BLaER1 treated with 17β-estradiol and CSF1 and Interleukin-3, amounts not matched to agents 10 nM and 100 nM (cell line): ENCODE measurements around the gene PTK7.

ENCODE experiments used
- H3K27ac ChIP-seq, 11 experiments: shearing (Covaris generic); formaldehyde crosslinking; 2 replicates each; pipeline ENCODE4 v1.8.1; 2022
- H3K27me3 ChIP-seq, 11 experiments: shearing (Covaris generic); formaldehyde crosslinking; 2 replicates each; pipeline ENCODE4 v1.8.1; 2022
- H3K36me3 ChIP-seq, 11 experiments: shearing (Covaris generic); formaldehyde crosslinking; 2 replicates each; pipeline ENCODE4 v1.8.1; 2022
- H3K4me1 ChIP-seq, 10 experiments: shearing (Covaris generic); formaldehyde crosslinking; 2 replicates each; pipeline ENCODE4 v1.8.1; 2022
- H3K4me2 ChIP-seq, 11 experiments: shearing (Covaris generic); formaldehyde crosslinking; 2 replicates each; pipeline ENCODE4 v1.8.1; 2022
- H3K4me3 ChIP-seq, 10 experiments: shearing (Covaris generic); formaldehyde crosslinking; 2 replicates each; pipeline ENCODE4 v1.8.1; 2022
- H3K9ac ChIP-seq, 11 experiments: shearing (Covaris generic); formaldehyde crosslinking; 2 replicates each; pipeline ENCODE4 v1.8.1; 2022
- H3K9me3 ChIP-seq, 11 experiments: shearing (Covaris generic); formaldehyde crosslinking; replicated peaks in 1 of 11; 2 replicates each; pipeline ENCODE4 v1.8.1; 2022
- H4K20me1 ChIP-seq, 11 experiments: shearing (Covaris generic); formaldehyde crosslinking; 2 replicates each; pipeline ENCODE4 v1.8.1; 2022
- Cebpa-rat ChIP-seq, 11 experiments: shearing (Covaris generic); IDR thresholded peaks; 2 replicates each; pipeline ENCODE4 v1.8.1; 2022

Gene PTK7

DNA sequence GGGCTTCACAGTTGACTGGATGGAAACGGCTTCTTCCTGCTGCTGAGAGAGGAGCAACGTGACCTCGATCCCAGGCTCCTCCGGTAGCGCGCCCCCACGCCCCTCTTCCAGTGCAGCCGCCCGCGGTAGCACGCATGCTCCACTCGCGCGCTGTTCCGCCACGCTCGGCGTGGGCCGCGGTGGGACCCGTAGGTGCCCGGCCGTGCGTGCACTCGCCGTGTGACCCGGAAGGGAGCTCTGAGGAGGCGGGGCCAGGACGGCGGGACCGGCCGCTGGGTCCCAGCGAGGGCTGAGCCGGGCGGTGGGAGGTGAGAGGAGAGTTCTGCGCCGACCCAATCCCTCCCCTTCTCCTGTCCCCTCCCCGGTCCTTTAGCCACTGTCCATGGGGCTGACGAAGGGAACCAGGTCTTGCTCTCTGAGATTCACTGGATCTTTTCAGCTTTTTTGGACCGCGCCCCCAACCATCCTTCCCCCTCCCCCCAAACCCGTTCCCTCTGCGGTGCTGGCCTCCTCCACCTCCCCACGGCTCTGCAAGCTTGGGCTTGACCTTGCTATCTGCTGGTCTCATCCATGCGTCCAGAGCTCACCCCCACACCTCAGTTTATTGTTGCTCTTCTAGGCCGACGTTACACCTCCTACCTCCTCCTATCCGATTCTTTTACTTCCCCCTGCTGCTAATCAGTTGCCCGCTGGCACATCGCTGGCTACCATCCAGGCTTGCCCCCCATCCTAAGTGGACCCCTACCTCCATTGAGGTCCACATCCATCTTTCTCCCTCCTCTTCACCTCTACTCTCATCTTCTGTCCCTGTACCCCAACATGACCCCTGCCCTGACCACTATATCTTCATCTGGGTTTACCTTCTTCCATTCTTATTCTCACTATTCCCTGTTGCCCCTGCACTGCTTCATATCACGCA lies 106.1 kb downstream of the PTK7 start, which contains the start of gene CUL9:
TSS of gene CUL9 (plus strand) at position 255 of the 919 bp plus-strand sequence. CDS start 2,115 bp downstream, outside the sequence.
- Histone ChIP-seq H3K9me3 (peaks cover 0 to 8% (median 0%) of the 10 kb centered on the region in 11 experiments; a peak in 5 of 22 replicates), H3K27me3 (no peaks in the 10 kb centered on the region), H3K4me1 (peaks cover 35 to 45% (median 38%) of the 10 kb centered on the region in 10 experiments), H4K20me1 (peaks cover 0 to 15% (median 0%) of the 10 kb centered on the region in 11 experiments; a peak in 2 of 22 replicates), H3K36me3 (peaks cover 50 to 64% (median 58%) of the 10 kb centered on the region in 11 experiments), H3K9ac (peak within 1 kb of the TSS; percentile 74 to 85 (median 81)), H3K4me2 (peak within 1 kb of the TSS; percentile 85 to 97 (median 93)), H3K27ac (peak within 1 kb of the TSS; percentile 28 to 78 (median 67); a peak in 21 of 22 replicates), H3K4me3 (peak within 1 kb of the TSS; percentile 71 to 89 (median 76))
- no peak for TF ChIP-seq Cebpa-rat (IDR thresholded peaks at IDR 0.05)

DNA sequence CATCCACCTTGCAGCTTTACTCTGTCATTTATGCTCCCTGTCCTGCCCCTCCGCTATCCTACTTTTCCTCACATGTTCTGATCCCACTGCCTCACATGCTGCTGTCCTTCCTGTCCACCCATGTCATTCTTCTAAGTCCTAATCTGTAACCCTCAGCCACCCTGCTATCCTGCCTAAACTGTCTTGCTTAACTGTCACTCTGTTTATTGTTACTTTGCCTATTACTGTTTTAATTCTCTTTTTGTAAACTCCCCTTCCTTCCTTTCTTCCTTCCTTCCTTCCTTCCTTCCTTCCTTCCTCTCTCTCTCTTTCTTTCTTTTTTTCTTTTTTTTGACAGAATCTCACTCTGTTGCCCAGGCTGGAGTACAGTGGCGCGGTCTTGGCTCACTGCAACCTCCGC lies 107.3 kb downstream of the PTK7 start:
- Histone ChIP-seq H3K36me3 (peaks cover 50 to 64% (median 58%) of the 10 kb centered on the region in 11 experiments), H3K27ac (peak overlapping the region in 3 of 11 experiments; percentile 19 to 44 (median 28); a peak in 3 of 22 replicates), H3K27me3 (no peaks in the 10 kb centered on the region), H3K9me3 (peaks cover 0 to 10% (median 0%) of the 10 kb centered on the region in 11 experiments; a peak in 5 of 22 replicates), H3K4me3 (peak overlapping the region in 9 of 10 experiments; percentile 71 to 87 (median 76); a peak in 11 of 20 replicates), H3K4me1 (peaks cover 35 to 45% (median 38%) of the 10 kb centered on the region in 10 experiments), H3K4me2 (peak overlapping the region; percentile 85 to 97 (median 93)), H3K9ac (peak overlapping the region in 9 of 11 experiments; percentile 75 to 85 (median 82); a peak in 12 of 22 replicates), H4K20me1 (peaks cover 0 to 10% (median 0%) of the 10 kb centered on the region in 11 experiments; a peak in 2 of 22 replicates)
- no peak for TF ChIP-seq Cebpa-rat (IDR thresholded peaks at IDR 0.05)

DNA sequence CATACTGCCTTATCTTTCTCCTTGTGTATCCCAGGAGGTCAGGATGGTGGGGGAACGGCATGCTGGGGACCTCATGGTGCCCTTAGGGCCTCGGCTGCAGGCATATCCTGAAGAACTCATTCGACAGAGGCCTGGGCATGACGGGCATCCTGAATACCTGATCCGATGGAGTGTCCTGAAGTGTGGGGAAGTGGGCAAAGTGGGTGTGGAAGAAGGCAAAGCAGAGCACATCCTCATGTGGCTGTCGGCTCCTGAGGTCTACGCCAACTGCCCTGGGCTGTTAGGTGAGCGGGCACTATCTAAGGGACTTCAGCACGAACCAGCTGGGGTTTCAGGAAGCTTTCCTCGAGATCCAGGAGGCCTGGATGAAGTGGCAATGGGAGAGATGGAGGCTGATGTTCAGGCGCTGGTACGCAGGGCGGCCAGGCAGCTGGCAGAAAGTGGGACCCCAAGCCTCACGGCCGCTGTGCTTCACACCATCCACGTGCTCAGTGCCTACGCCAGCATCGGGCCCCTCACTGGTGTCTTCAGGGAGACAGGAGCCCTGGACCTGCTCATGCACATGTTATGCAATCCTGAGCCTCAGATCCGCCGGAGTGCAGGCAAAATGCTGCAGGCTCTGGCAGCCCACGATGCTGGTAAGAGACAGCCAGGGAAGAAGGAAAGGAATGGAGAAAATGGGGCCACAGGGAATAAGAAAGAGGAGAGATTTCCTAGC lies 108.3 kb downstream of the PTK7 start:
- Histone ChIP-seq H3K27me3 (no peaks in the 10 kb centered on the region), H3K4me2 (peak overlapping the region; percentile 17 to 97 (median 93); a peak in 18 of 22 replicates), H4K20me1 (peaks cover 0 to 2% (median 0%) of the 10 kb centered on the region in 11 experiments; a peak in 2 of 22 replicates), H3K9ac (peak overlapping the region in 4 of 11 experiments; percentile 1 to 35 (median 22); a peak in 2 of 22 replicates), H3K9me3 (peaks cover 0 to 10% (median 0%) of the 10 kb centered on the region in 11 experiments; a peak in 5 of 22 replicates), H3K4me1 (peaks cover 35 to 45% (median 38%) of the 10 kb centered on the region in 10 experiments), H3K4me3 (no peak overlapping the region), H3K27ac (peak overlapping the region in 1 of 11 experiments; percentile 28; a peak in 1 of 22 replicates), H3K36me3 (peaks cover 49 to 64% (median 58%) of the 10 kb centered on the region in 11 experiments)
- TF ChIP-seq Cebpa-rat (IDR thresholded peaks at IDR 0.05), result no peak

DNA sequence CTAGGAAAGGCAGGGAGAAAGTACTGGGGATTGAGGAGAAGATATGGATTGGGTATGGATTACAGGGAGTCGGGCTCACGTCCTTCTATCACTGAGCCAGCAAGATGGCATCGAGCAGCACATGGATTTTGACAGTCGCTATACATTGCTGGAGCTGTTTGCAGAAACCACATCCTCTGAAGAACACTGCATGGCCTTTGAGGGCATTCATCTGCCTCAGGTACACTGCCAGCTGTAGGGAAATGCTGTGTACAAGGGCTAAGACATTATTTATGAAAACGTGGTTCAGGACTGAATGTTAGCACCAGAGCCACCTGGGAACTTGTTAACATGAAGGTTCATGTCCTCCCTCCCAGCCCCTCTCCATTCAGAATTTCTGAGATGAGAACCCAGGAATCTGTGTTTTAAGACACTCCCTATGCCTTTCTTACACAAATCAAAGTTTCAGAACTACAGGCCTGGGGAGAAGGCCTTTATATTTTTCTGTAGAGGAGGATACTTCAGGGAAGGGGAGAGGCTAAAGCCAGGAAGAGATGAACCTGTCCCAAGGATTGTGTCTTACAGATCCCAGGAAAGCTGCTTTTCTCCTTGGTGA lies 109.4 kb downstream of the PTK7 start:
- H3K9ac ChIP-seq, result peak overlapping the region in 3 of 11 experiments; percentile 5 to 39 (median 19); a peak in 3 of 22 replicates
- peaks cover 0 to 10% (median 0%) of the 10 kb centered on the region in 11 experiments; a peak in 5 of 22 replicates for H3K9me3 ChIP-seq
- H3K4me1 ChIP-seq, result peaks cover 35 to 44% (median 38%) of the 10 kb centered on the region in 10 experiments
- H3K27me3 ChIP-seq, result no peaks in the 10 kb centered on the region
- no peak overlapping the region for H3K4me3 ChIP-seq
- no peak for TF ChIP-seq Cebpa-rat (IDR thresholded peaks at IDR 0.05)
- H3K27ac ChIP-seq, result no peak overlapping the region
- H3K36me3 ChIP-seq, result peaks cover 46 to 66% (median 57%) of the 10 kb centered on the region in 11 experiments
- no peaks in the 10 kb centered on the region; a peak in 1 of 22 replicates for H4K20me1 ChIP-seq
- H3K4me2 ChIP-seq, result no peak overlapping the region

DNA sequence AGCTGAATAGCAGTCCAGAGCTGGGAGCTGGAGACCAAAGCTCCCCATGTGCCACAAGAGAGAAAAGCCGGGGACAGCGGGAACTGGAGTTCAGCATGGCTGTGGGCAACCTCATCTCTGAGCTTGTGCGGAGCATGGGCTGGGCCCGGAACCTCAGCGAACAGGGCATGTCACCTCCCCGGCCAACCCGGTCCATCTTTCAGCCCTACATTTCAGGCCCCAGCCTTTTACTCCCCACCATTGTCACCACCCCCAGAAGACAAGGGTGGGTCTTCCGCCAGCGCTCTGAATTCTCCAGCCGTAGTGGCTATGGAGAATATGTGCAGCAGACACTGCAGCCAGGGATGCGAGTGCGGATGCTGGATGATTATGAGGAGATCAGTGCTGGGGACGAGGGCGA lies 109.9 kb downstream of the PTK7 start:
- no peak for TF ChIP-seq Cebpa-rat (IDR thresholded peaks at IDR 0.05)
- H3K9ac ChIP-seq, result peak overlapping the region in 1 of 11 experiments; percentile 19; a peak in 1 of 22 replicates
- no peak overlapping the region for H3K4me2 ChIP-seq
- peaks cover 0 to 10% (median 0%) of the 10 kb centered on the region in 11 experiments; a peak in 5 of 22 replicates for H3K9me3 ChIP-seq
- peaks cover 30 to 38% (median 33%) of the 10 kb centered on the region in 10 experiments for H3K4me1 ChIP-seq
- H3K27me3 ChIP-seq, result no peaks in the 10 kb centered on the region
- no peak overlapping the region for H3K4me3 ChIP-seq
- no peaks in the 10 kb centered on the region; a peak in 1 of 22 replicates for H4K20me1 ChIP-seq
- no peak overlapping the region for H3K27ac ChIP-seq
- H3K36me3 ChIP-seq, result peaks cover 46 to 65% (median 57%) of the 10 kb centered on the region in 11 experiments

DNA sequence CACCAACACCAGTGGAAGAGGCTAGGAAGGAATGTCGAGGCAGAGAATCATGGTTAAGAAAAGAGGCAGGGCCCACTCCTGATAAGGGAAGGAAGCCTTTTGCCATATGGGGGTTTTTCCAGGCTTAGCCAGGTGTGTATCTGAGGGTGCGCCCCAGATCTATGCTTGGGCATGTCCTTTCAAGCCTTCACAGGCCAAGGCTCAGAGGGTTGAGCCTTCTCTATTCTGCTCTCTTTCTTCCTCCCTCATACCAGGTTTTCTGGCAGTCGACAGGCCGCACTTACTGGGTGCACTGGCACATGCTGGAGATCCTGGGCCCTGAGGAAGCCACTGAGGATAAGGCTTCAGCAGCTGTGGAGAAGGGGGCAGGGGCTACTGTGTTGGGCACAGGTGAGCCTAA lies 110.6 kb downstream of the PTK7 start:
- no peaks in the 10 kb centered on the region; a peak in 1 of 22 replicates for H4K20me1 ChIP-seq
- H3K4me3 ChIP-seq, result no peak overlapping the region
- TF ChIP-seq Cebpa-rat (IDR thresholded peaks at IDR 0.05), result no peak
- H3K27ac ChIP-seq, result no peak overlapping the region
- H3K9ac ChIP-seq, result no peak overlapping the region
- H3K4me2 ChIP-seq, result no peak overlapping the region
- H3K4me1 ChIP-seq, result peaks cover 23 to 32% (median 26%) of the 10 kb centered on the region in 10 experiments
- peaks cover 46 to 68% (median 57%) of the 10 kb centered on the region in 11 experiments for H3K36me3 ChIP-seq
- H3K9me3 ChIP-seq, result peaks cover 0 to 10% (median 0%) of the 10 kb centered on the region in 11 experiments; a peak in 5 of 22 replicates
- H3K27me3 ChIP-seq, result no peaks in the 10 kb centered on the region

DNA sequence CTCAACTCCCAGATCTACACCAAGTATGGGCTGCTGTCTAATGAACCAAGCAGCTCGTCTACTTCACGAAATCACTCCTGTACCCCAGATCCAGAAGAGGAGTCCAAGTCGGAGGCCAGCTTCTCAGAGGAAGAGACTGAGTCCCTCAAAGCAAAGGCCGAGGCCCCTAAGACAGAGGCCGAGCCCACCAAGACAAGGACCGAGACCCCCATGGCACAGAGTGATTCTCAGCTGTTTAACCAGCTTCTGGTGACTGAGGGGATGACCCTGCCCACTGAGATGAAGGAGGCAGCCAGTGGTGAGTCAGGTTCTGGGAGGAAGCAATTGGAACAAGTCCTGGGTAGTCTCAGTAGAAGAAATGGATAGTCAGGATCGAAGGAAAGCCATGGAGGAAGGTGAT lies 111.7 kb downstream of the PTK7 start:
- Histone ChIP-seq H3K4me1 (peaks cover 17 to 26% (median 20%) of the 10 kb centered on the region in 10 experiments), H3K36me3 (peaks cover 57 to 79% (median 67%) of the 10 kb centered on the region in 11 experiments)

DNA sequence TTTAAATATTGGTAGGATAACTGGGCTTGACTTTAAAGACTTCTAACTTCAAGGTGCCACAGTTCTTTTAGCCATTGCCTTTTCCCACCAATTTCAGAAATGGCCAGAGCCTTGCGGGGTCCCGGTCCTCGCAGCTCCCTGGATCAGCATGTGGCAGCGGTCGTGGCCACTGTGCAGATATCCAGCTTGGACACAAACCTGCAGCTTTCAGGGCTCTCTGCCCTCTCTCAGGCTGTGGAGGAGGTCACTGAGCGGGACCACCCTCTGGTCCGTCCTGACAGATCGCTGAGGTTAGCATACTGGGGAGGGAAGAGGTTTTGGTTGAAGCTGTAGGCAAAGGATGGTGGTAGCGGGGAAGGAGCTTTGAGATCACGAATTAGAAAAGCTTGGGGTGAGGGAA lies 112.3 kb downstream of the PTK7 start:
- Histone ChIP-seq H3K27ac (no peak overlapping the region), H3K4me3 (no peak overlapping the region), H4K20me1 (no peaks in the 10 kb centered on the region; a peak in 1 of 22 replicates), H3K9ac (no peak overlapping the region), H3K36me3 (peaks cover 63 to 85% (median 73%) of the 10 kb centered on the region in 11 experiments), H3K27me3 (no peaks in the 10 kb centered on the region), H3K4me1 (peaks cover 11 to 20% (median 14%) of the 10 kb centered on the region in 10 experiments), H3K9me3 (peaks cover 0 to 10% (median 0%) of the 10 kb centered on the region in 11 experiments; a peak in 5 of 22 replicates), H3K4me2 (no peak overlapping the region)
- no peak for TF ChIP-seq Cebpa-rat (IDR thresholded peaks at IDR 0.05)

More for the DNA sequence above, 111.7 kb downstream of the PTK7 start:
- Histone ChIP-seq H3K27me3 (no peaks in the 10 kb centered on the region), H3K4me2 (no peak overlapping the region), H3K4me3 (no peak overlapping the region), H3K27ac (no peak overlapping the region), H3K9me3 (peaks cover 0 to 10% (median 0%) of the 10 kb centered on the region in 11 experiments; a peak in 5 of 22 replicates), H4K20me1 (no peaks in the 10 kb centered on the region; a peak in 1 of 22 replicates), H3K9ac (no peak overlapping the region)
- no peak for TF ChIP-seq Cebpa-rat (IDR thresholded peaks at IDR 0.05)
